IMR-90 (cell line): ENCODE data around the gene ANKRD10.

Source experiments
- BHLHE40 ChIP-seq: fragments of 150-350 bp; IDR thresholded peaks from 2 replicates; pipeline ENCODE4 v1.6.1; 2016; ENCODE audit warnings: mild to moderate bottlenecking, low read depth, low read length
- CEBPB ChIP-seq: IDR thresholded peaks from 2 replicates; pipeline ENCODE4 v1.6.1; 2012; ENCODE audit warnings: low read depth, low read length, improper control_type of control experiment
- CHD1 ChIP-seq: IDR thresholded peaks from 2 replicates; pipeline ENCODE4 v1.6.1; 2012; ENCODE audit warnings: low read depth, low read length, improper control_type of control experiment
- CTCF ChIP-seq: conservative IDR thresholded peaks from 2 replicates; pipeline ENCODE4 v1.5.1; 2012; ENCODE audit warnings: mild to moderate bottlenecking, low read depth, low read length, improper control_type of control experiment
- ELK1 ChIP-seq: fragments of 150-350 bp; IDR thresholded peaks from 2 replicates; pipeline ENCODE4 v1.6.1; 2016; ENCODE audit warnings: low read depth, mild to moderate bottlenecking, low read length, moderate library complexity, borderline replicate concordance
- MAZ ChIP-seq: IDR thresholded peaks from 2 replicates; pipeline ENCODE4 v1.6.1; 2012; ENCODE audit warnings: low read depth, mild to moderate bottlenecking, low read length, improper control_type of control experiment, moderate library complexity, borderline replicate concordance
- MXI1 ChIP-seq: IDR thresholded peaks from 2 replicates; pipeline ENCODE4 v1.6.1; 2012; ENCODE audit warnings: low read depth, mild to moderate bottlenecking, low read length, moderate library complexity, borderline replicate concordance
- NFE2L2 ChIP-seq: fragments of 150-350 bp; IDR thresholded peaks from 2 replicates; pipeline ENCODE4 v1.6.1; 2016; ENCODE audit warnings: low read depth, mild to moderate bottlenecking, low read length
- POLR2A ChIP-seq: IDR thresholded peaks from 2 replicates; pipeline ENCODE4 v1.6.1; 2012; ENCODE audit warnings: mild to moderate bottlenecking, low read depth, low read length
- RAD21 ChIP-seq: IDR thresholded peaks from 2 replicates; pipeline ENCODE4 v1.6.1; 2012; ENCODE audit warnings: low read length, improper control_type of control experiment
- RFX5 ChIP-seq: IDR thresholded peaks from 2 replicates; pipeline ENCODE4 v1.8.0; 2012; ENCODE audit warnings: low read depth, mild to moderate bottlenecking, low read length, moderate library complexity
- USF2 ChIP-seq: fragments of 150-350 bp; IDR thresholded peaks from 2 replicates; pipeline ENCODE4 v1.6.1; 2017; ENCODE audit warnings: mild to moderate bottlenecking, antibody characterized with exemption, low read length, low read depth

DNA sequence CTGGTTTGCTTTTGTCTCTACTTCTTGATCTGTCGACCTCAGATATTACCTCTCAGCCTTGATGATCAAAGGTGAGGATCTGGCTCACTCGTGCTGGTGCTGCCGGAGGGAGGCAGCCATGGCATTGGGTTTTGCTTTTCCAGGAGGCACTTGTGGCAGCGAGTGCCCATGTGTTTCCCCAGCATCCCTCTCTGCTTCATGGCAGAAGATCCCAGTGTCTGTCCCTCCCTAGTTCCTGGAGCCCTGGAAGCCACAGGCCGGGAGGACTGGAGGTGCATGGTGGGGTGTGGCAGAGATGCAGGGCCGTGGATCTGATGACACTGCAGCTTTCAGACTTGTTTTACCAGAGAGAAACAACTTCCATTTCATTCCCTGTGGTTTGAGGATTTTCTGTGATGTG is 47.5 kb downstream of the ANKRD10 start:
- TF ChIP-seq CTCF (no peak), USF2 (no peak), POLR2A (no peak), RAD21 (no peak), MAZ (no peak), MXI1 (no peak), NFE2L2 (no peak), CEBPB (no peak), BHLHE40 (no peak), RFX5 (no peak), CHD1 (no peak), ELK1 (no peak)
